Limb (tissue), 2 donors: ENCODE measurements around the gene CEP95.
"Not testable (repeated sequence)": the region's sequence is repeated elsewhere in the genome, so short reads cannot be mapped to it uniquely, and the experiment has no call there.

Experiments used
- DNase-seq, 2 donors: peaks; one replicate each; pipeline ENCODE4 v3.0.0-alpha.2; 2016; ENCODE audit errors: extremely low spot score in 2 of 2

The CEP95 gene

GRCh38 chr17:64495300-64495699 lies 11.5 kb upstream of the CEP95 start:
- not testable (repeated sequence) for DNase-seq

GRCh38 chr17:64496348-64496785 lies 10.4 kb upstream of the CEP95 start:
- DNase-seq = no peak

- DNase-seq = peak; percentile 93 to 95
Observed at GRCh38 chr17:64496786-64497564, 9.8 kb upstream of the CEP95 start, which contains the start of gene POLG2. Gene POLG2, minus strand, starts transcription at chr17:64497054. Its CDS starts 86 bp downstream, at chr17:64496968.

GRCh38 chr17:64497565-64498035 lies 9.2 kb upstream of the CEP95 start:
- no peak for DNase-seq

GRCh38 chr17:64498308-64499203 lies 8.2 kb upstream of the CEP95 start:
- no peak for DNase-seq

GRCh38 chr17:64499805-64500486 lies 6.8 kb upstream of the CEP95 start:
- DNase-seq = no peak

- DNase-seq = no peak
Observed at GRCh38 chr17:64500487-64500859, 6.3 kb upstream of the CEP95 start.

- DNase-seq = no peak
Observed at GRCh38 chr17:64500862-64501765, 5.7 kb upstream of the CEP95 start.

- DNase-seq = no peak
Observed at GRCh38 chr17:64502021-64502420, 4.8 kb upstream of the CEP95 start.

GRCh38 chr17:64502809-64503208 lies 4.0 kb upstream of the CEP95 start:
- no peak for DNase-seq

GRCh38 chr17:64503341-64503740 lies 3.4 kb upstream of the CEP95 start:
- no peak for DNase-seq

- DNase-seq = no peak
Observed at GRCh38 chr17:64503821-64504768, 2.7 kb upstream of the CEP95 start.

- peak in 1 of 2 donors; percentile 15 for DNase-seq
Observed at GRCh38 chr17:64504769-64505339, 1.9 kb upstream of the CEP95 start.

- DNase-seq = peak; percentile 93 to 95
Observed at GRCh38 chr17:64505340-64506200, 1.2 kb upstream of the CEP95 start.

GRCh38 chr17:64506201-64506575 lies 589 bp upstream of the CEP95 start, which contains the start of gene DDX5:
Gene DDX5, minus strand, starts transcription at chr17:64506289. Its CDS starts 170 bp downstream, at chr17:64506119.
- peak; percentile 97 to 98 for DNase-seq

GRCh38 chr17:64507413-64507782 lies 621 bp downstream of the CEP95 start:
- peak; percentile 72 to 85 for DNase-seq

- DNase-seq = no peak
Observed at GRCh38 chr17:64508683-64509082, 1.9 kb downstream of the CEP95 start.

GRCh38 chr17:64509179-64509578 lies 2.4 kb downstream of the CEP95 start:
- DNase-seq = no peak
